Thyroid gland (tissue), 4 donors: ENCODE measurements around the gene CNTN5.

ENCODE experiments used
- CTCF ChIP-seq, 6 experiments: fragments of 200-600 bp in 3 of 6; fragments of 450-650 bp in 3 of 6; sonication (generic) in 3 of 6; IDR thresholded peaks; one replicate each; pipeline ENCODE4 v1.5.1; 2016 to 2019; ENCODE audit warnings: antibody characterized with exemption in 6 of 6, mild to moderate bottlenecking in 2 of 6, inconsistent platforms in 1 of 6, moderate library complexity in 1 of 6
- POLR2A ChIP-seq, 2 donors: fragments of 450-650 bp; IDR thresholded peaks; one replicate each; pipeline ENCODE4 v1.6.1; 2017; ENCODE audit warnings: antibody characterized with exemption in 2 of 2, mild to moderate bottlenecking in 2 of 2, moderate library complexity in 1 of 2

GRCh38 chr11:99911116-99911515 lies 890.4 kb downstream of the CNTN5 start:
- TF ChIP-seq CTCF (IDR thresholded peaks at IDR 0.05) = no peak
- no peak for TF ChIP-seq POLR2A (IDR thresholded peaks at IDR 0.05)
